GM21447 (cell line): ENCODE results near the gene GLRB.
"Not testable (repeated sequence)": the region's sequence is repeated elsewhere in the genome, so short reads cannot be mapped to it uniquely, and the experiment has no call there.

Source experiments
- ATAC-seq: cut with Tn5 transposase; IDR thresholded peaks from one replicate; pipeline ENCODE4 v1.9.1; 2021; ENCODE audit not compliant: unreplicated experiment

Gene GLRB

DNA sequence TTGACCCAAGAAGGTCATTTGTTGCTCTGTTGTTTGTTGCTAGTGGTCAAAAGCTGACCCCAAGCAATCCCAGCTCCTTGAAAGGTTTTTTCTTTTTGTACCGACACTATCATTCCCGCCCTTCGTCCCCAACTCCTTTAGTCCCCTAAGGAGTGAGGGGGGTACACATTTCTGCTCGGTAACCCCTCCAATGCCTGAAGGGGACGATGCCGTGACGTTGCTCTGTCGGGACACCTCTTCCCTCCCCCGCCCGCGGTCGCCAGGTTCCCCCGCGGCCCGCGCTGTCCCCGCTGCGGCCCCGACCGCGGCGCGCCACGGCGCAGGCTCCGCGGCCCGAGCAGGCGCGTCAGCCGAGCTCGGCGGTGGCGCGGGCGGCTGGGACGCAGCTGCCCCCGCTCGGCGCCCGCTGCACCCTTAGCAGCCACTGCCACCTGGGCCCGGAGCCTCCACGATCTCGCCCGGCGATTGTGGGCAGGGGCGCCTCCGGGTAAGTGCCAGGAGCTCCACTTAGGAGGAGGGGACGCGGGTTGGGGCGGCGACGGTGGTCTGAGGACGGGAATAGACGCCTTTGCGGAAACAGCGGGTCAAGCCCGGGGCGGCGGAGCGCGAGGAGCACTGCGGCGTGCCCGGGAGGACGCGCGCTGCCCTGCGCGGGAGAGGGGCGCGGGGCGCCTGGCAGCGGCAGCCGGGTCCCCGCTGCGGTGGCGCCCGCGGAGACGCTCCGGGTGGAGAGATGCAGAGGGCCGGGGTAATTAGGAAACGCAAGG lies at the start of gene GLRB:
Gene GLRB (plus strand): TSS at position 340 of the 767 bp plus-strand sequence. CDS start 1,875 bp downstream, outside the sequence.
- ATAC-seq, result no peak

DNA sequence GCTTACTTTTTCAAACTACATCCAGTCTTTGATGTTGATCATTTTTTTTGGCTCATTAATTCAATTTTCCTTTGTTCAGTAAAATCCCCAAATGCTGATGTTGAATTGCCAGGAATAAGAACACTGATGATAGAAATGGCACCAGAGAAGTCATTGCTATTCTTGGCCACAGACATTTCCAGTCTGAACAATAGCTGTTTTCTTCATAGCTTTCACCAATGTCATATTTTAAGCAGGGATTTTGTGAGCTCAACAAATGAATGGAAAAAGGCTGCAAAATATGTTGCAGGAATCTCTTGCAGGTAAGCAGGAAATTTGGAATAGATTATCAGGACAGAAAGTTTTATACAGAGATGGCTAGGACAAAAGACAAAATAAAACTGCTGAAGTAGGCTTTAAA lies 40.5 kb upstream of the GLRB start:
- ATAC-seq, result no peak

DNA sequence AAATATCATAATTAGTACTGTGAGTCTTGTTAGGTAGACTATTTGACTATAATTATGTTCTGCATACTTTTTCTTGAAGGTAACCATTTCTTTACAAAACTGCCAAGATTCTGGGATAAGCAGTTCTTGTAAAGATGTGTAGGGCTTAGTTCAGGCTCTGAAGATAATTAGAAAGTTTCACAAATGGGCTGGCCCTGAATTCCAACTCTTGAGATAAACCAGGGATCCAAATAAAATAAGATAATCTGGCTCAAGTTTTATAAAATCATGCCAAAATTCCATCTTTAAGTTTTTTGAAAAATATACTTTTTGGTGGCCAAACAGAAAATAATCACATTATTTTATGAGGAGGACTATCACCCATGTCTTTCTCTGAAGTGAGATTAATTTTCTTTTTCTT lies 35.5 kb upstream of the GLRB start:
- ATAC-seq, result no peak

DNA sequence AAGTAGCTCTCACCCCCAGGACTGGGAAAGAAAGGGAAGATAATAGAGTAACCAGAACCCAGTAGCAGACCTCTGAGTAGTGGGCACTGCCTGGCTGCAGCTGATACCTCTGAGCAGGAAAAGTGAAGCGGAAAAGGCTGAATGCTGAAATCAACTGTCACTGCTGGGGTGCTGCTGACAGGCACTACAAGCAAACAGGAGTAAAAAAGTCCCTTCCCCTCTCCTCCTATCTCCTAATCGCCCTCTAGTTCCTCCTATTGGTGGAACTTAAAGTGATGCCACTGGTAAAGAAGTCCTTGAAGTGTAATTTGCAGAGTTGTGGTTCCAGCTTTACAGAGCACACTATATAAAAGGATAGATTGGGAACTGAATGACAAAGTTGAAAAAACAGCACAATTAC lies 32.8 kb upstream of the GLRB start:
- ATAC-seq, result no peak

DNA sequence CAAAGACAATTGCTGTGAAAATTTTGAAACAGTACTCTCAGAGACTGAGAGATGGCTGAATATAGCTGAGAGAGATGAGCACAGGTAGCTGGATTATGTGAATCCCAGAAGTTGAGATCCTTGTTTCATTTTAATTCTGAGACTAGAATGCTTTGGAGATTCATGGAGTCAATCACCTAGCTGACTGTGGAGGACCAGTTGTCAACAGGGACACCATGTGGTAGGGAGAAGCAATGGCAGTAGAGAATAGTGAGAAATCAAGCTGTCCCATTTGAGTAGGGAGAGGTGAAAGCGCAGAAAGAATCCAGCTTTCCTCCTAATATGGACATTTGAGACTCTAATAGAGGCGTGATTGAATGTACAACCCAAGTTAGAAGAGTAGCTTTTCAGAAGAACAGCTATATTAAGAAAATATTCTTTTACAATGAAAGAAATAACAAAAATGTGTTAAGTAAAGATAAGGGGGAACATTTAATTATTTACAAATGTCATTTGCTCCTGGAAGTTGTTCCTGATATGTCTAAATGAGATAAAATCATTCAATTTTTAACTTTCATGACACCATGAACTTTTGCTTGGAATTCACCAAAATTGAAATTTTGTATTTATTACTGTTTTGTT lies 30.3 kb upstream of the GLRB start:
- peak; percentile 76 for ATAC-seq

DNA sequence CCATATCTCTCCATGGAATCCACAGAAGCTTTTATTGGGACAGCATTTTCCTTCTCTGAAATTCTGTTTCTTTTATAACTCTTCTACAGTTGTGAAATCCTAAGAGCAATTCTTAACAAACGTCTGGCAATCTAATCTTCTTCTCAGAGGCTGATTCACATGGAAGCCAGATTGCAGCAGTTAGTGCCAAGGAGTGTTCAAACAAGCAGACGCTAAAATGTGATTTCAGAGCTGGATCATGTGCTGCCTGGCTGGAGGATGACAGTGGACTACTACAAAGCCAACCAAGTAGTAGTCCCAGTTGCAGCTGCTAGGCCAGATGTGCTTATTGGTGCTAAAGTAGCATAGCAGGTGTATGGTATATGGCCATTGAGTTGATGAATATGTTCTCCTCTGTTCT lies 27.7 kb upstream of the GLRB start:
- no peak for ATAC-seq

DNA sequence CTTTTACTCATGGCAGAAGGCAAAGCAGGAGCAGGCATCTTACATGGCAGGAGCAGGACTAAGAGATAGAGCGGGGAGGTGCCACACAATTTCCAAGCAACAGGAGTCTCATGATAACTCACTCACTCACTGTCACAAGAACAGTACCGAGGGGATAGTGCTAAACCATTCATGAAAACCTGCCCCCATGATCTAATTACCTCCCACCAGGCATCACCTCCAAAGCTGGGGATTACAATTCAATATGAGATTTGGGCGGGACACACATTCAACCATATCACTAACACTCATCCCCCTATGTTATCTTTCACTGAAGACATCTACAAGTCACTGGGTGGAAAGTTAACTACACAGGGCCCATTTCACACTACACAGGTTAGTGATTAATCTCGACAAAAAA lies 25.4 kb upstream of the GLRB start:
- no peak for ATAC-seq

DNA sequence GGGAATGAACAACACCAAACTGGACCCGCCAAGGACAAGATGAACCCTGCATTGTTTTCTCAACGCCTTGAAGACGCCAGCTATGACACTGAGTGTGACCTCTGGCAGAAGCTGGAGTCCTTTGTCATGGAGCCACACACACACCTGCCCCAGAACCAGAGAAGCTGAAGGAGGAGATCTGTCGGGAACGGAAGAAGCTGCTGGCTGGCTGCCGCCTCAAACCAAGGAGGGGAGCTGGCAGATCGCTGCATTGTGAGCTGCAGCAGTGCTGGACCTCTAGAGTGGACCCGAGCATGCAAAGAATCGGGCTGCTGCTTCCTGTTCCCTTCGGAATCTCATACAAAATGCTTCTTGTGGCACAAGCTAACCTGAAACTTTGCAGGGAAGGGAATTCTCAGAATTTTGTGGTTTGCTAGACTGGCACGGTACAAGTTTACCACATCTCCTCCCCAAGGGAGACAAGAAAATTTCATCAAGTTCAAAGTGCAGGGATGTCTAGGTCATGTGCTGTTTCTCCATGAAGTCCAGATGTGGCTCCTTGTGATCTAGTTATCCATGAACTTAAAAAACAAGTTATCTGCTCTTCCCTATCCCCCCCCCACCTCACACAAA lies 23.4 kb upstream of the GLRB start:
- ATAC-seq, result no peak

DNA sequence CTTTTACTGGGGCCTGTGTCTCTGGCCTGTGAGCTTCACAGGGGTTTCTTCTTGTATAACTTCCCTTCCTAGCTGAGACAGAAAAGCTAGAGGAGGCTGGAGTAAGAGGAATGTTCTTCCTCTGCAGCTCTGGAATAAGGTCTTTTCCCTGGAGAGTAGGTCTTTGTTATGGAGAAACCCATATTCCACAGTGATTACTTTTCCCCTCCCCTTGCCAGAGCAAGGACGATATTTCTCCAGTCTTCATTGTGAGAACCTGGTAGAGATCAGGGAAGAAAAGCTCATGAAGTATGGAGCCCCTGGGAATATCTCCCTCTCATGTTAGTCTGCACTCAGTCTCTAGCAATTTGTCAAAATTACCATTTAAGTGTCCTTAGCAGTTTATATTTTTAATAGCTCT lies 18.7 kb upstream of the GLRB start:
- no peak for ATAC-seq

DNA sequence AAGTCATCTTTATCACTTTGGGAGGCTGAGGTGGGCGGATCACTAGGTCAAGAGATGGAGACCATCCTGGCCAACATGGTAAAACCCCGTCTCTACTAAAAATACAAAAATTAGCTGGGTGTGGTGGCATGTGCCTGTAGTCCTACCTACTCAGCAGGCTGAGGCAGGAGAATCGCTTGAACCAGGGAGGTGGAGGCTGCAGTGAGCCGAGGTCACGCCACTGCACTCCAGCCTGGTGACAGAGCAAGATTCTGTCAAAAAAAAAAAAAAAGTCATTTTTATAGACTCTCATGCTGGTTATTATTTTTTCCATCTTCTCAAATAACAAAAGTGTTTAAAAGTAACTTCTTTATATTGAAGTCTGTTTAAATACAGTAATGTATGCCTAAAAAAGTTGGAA lies 17.1 kb upstream of the GLRB start:
- ATAC-seq, result not testable (repeated sequence)

DNA sequence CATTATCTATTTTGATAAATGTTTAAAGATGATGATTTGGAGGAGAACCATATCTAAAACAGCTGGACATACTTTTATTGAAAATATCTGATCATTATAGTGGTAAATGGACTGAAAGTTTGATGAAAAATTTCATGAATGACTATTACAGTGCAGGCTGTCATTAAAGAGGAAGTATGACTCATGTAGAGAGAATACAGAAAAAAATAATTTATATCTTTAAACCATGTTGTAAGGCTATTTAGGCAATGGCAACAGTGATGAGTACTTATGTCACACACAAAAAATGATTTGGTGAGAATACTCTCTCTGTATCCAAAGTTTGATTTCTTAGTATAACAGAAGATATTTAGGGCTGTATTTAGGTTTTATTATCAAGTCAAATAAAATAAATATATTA lies 3.9 kb upstream of the GLRB start:
- no peak for ATAC-seq

DNA sequence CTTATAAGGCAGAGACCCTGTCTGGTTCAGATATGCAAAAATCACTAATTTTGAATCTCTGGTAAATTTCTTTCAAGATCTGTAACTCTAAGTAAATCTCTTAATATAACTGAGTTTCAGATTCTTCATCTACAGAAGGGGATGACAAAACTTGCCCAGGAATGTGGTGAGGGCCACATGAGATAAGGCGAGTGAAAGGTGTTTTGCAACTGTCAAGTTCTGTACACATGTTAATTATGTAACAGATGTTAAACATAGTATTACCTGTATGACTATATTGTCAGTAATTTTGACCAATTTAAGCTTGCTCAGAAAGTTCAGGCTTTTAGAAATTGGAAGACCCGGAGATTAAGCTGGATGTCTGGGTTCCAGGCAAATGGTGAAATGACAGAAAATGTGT lies 549 bp upstream of the GLRB start:
- no peak for ATAC-seq

DNA sequence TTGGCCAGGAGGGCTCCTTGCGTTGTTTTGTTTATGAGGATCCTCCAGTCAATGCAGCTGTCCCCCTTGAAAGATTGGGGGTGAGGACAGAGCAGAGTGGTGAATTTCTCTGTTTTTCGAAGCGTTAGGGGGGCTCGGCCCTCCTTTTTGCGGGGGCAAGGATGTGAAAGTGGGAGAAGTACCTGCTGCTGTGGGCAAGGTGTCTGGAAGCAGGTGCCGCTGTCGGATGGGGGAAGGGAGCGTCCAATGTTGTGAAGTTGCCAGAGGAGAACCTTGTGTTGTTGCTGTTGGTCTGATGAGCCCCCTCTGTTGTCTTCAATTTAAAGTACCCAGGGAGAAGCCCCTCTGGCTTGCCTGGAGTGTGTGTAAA lies 613 bp downstream of the GLRB start:
- ATAC-seq, result no peak

DNA sequence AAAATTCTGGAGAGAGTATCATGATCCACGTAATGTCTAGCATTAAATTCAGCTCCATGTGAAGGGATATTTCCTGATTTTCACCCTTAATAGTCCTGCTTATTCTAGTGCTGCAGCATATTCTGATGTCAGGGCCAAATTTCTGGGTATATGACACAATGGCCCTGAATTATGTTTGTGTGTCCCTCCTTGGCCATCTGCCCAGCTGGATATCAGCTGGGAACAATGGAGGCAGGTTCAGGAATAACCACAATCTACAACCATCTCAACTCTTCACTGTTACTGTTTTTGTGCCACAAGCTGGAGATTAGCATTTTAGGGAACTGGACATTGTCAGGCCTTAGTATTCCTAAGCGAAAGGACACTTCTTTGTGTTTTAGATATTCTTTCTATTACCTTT lies 3.5 kb downstream of the GLRB start:
- ATAC-seq, result no peak

DNA sequence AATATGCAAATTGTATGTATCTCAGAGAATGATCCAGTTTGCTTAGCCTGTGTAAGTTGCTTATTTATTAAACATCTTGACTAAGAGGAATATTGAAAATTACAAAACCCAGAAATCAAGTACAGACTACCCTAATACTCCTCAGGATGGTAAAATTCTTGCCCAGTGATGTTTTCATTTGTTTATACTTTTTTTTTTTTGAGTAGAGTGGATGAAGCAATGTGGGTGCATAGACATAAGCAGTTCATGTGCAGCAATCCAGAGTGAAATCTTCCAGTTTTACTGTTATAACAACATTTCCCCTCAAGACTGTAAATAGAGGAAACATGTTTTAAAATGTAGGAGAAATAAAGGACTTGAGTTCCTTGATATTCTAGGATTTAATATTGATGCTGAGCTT lies 4.7 kb downstream of the GLRB start:
- no peak for ATAC-seq

DNA sequence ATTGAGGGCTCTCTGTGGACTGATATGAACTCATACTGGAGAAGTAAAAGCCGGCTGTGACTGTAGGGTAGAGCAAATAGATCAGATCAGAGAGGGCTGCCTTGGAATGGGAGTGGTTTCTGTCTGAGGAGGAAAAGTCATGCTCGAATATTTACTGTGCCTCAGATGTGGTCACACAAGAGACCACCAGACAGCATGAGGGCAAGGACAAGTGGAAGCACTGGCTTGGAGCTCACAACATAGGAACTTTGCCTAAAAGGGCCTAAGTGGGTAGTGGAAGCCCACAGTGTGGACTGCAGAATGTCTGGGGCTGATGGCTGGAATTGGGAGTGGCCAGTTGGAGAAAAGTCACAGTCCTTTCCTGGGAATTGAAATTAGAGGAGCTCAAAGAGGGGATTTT lies 19.8 kb downstream of the GLRB start:
- no peak for ATAC-seq

DNA sequence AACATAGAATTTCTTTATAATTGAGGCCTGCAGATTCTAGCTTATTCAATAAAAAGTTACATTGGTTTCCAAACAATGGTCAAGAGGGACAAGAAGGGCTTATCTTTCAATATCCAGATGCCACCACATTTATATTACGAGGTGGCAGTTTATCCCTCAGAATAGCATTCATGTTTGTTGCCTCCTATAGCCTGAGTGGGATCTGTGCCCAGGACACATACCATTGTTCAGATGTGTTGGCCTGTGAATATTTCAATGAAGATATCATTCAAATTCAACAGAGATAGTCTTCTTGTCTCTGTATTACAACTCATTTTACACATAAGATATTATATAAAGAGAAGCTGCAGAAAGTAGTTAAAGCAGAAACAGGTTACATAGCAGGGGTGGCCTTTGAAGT lies 20.5 kb downstream of the GLRB start:
- ATAC-seq, result no peak

DNA sequence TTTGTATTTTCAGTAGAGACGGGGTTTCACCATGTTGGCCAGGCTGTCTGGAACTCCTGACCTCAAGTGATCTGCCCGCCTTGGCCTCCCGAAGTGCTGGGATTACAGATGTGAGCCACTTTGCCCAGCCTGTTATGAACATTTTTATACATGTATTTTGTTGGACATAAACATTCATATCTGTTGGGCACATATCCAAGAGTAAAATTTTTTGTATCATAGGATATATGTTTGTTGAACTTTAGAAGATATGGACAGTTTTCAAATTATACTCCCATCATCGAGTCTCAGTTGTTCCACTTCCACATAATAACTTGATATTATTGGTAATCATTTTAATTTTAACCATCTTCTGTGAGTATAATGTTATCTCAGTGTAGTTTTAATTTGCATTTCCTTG lies 23.6 kb downstream of the GLRB start:
- no peak for ATAC-seq

DNA sequence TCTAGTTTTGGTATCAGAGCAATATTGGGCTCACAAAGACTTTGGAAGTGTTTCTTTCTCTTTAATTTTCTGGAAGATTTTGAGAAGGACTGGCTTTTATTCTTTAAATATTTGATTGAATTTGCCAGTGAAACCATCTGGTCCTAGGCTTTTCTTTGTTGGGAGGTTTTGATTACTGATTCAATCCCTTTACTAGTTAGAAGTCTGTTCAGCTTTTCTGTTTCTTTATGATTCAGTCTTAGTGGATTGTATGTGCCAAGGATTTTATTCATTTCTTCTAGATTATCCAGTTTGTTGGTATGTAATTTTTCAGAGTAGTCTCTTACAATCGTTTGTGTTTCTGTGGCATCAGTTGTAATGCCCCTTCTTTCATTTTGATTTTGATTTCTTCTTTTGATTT lies 28.6 kb downstream of the GLRB start:
- no peak for ATAC-seq

DNA sequence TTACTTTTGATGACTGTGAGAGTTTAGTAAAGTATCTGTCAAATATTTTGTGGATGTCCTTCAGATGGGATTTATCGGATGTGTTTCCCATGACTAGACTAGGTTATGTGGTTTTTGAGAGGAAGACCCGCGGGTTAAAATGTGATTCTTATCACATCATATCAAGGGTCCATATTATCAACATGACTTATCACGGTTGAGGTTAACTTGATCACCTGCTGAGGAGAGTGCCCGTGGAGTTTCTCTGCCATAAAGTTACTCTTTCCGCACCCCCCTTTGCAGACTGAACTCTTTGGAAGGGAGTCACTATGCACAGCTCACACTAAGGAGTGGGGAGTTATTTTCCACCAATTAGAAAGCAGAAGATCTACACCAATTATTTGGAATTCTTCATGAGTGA lies 38.7 kb downstream of the GLRB start:
- no peak for ATAC-seq

DNA sequence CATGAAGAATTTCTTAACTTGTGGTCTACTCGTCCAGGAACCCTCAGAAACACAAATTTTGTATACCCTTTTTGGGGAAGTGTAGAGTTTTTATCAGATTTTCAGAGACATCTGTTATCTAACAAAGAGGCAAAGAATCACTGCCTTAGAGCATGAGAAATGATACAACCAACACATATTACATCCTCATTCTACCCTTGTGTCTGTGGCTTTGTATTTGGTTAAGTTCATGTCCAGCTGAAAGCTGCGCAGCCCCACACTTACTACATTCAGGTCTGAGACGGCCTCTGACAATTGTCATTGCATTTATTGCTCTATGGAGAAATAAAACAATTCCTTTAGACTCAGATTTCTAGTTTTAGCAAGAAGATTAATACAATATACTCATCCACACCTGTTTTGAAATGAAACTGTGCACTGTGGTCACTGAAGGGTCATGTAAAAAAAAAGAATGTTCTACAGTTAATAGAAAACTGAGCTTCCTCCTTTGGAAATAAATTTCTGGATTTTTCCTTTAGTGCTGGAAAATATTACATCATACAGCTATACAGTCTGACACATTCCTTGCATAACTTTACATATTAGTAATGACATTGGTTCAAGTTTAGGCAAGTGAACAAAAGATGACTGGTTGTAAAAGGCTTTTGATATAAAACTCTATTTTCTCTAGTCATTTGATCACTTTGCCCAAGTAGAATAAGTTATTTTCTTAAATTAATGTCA lies 39.8 kb downstream of the GLRB start:
- ATAC-seq, result no peak

DNA sequence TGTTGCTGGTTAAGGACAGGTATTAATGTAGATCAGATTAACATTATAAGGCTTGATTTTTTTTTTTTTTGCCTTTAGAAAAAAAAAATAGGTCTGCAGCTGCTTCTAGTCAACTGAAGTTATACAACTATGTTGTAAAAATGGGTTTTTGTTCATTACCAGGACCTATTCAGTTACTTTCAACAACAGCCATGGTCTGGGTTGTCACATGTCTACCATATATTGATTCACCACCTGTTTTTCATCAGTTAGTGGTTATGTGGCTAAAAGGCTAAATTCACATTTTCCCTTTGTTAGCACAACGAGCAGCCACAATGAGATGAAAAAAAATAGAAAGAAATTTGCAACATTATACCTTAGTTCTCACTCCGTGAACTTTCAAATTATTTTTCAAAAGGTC lies 45.5 kb downstream of the GLRB start:
- no peak for ATAC-seq
